Sciatic nerve (tissue), 1 donor: ENCODE data around the gene SERGEF. TPM values are rescaled to one million over a fixed set of nuclear protein-coding genes. Genes with fewer than 3 reads are reported as not detected.

Experiments used
- total RNA-seq: library from RNA; stranded (reverse); fragmentation: NEBNext Ultra II Directional; extraction: Animal tissue kit (Norgen Biotek cat#: 25700); gene quantifications from one replicate; pipeline ENCODE4 v1.2.1, GENCODE V29; 2021
- donor health status: DM: no; HTN: no; CAD: no.

Gene SERGEF
- total RNA-seq, 1 donor from 2014 or later: 44.1 TPM

Other genes starting within 250 kb of the SERGEF start
- gene TPH1, start 33.2 kb upstream of the SERGEF start, total RNA-seq: 0.89 TPM
- 14.3 TPM for gene SAAL1, start 93.0 kb upstream of the SERGEF start, total RNA-seq
- gene MRGPRX3, start 119.5 kb upstream of the SERGEF start, total RNA-seq: not detected
- not detected for gene MRGPRX4, start 159.8 kb upstream of the SERGEF start, total RNA-seq
- not detected for gene SAA4, start 223.8 kb upstream of the SERGEF start, total RNA-seq
- 2.6 TPM for gene SAA2, start 235.6 kb upstream of the SERGEF start, total RNA-seq